IMR-90 (cell line): ENCODE measurements around the gene ANLN. TPM values are rescaled to one million over a fixed set of nuclear protein-coding genes. Genes with fewer than 3 reads are reported as not detected.

Experiments used
- ATAC-seq: fragments of 200-7000 bp; cut with Tn5 transposase; 2 replicates; pipeline ENCODE4 v1.9.1; 2020; ENCODE audit warnings: low read depth, mild to moderate bottlenecking, moderate library complexity
- BruUV-seq: library from RNA; stranded (reverse); fragments of 400-500 nt; replicated peaks from 2 replicates; lab custom pipeline; 2021; lab: Mats Ljungman, UMichigan
- CTCF ChIA-PET: fragments of 300-600 bp; formaldehyde crosslinking; extraction: SDS; loops from one replicate; lab custom pipeline; 2021; ENCODE audit warnings: antibody characterized with exemption; lab: Yijun Ruan, JAX
- POLR2A ChIA-PET: fragments of 300-600 bp; sonication (Branson Sonifier 250); formaldehyde crosslinking; loops from one replicate; lab custom pipeline; 2022; ENCODE audit warnings: antibody characterized with exemption; ENCODE audit not compliant: unreplicated experiment; lab: Charles Lee
- DNase-seq: peaks from one replicate; pipeline ENCODE4 v3.0.0; 2013
- H2AFZ ChIP-seq: replicated peaks from 2 replicates; pipeline ENCODE3; 2013; ENCODE audit warnings: low read length, mild to moderate bottlenecking; ENCODE audit not compliant: poor library complexity
- H2AK5ac ChIP-seq: 2 replicates; pipeline ENCODE4 v1.6.1; 2013; ENCODE audit warnings: low read depth, low read length, inconsistent platforms
- H2AK9ac ChIP-seq: replicated peaks from 2 replicates; pipeline ENCODE3; 2013; ENCODE audit warnings: mild to moderate bottlenecking, low read depth, low read length, moderate library complexity; ENCODE audit not compliant: poor library complexity
- H2BK120ac ChIP-seq: 2 replicates; pipeline ENCODE4 v1.6.1; 2013; ENCODE audit warnings: low read depth, low read length, inconsistent platforms
- H2BK15ac ChIP-seq: 3 replicates; pipeline ENCODE4 v1.6.1; 2013; ENCODE audit warnings: low read depth, low read length, inconsistent platforms
- H2BK20ac ChIP-seq: 2 replicates; pipeline ENCODE4 v1.6.1; 2013; ENCODE audit warnings: low read depth, mild to moderate bottlenecking, inconsistent platforms, low read length, moderate library complexity
- H2BK5ac ChIP-seq: 2 replicates; pipeline ENCODE4 v1.6.1; 2013; ENCODE audit warnings: mild to moderate bottlenecking, low read depth, low read length, inconsistent platforms; ENCODE audit not compliant: poor library complexity, severe bottlenecking
- H3K14ac ChIP-seq: replicated peaks from 2 replicates; pipeline ENCODE4 v1.6.1; 2013; ENCODE audit warnings: low read depth, low read length, inconsistent platforms
- H3K18ac ChIP-seq: 2 replicates; pipeline ENCODE4 v1.6.1; 2013; ENCODE audit warnings: low read depth, low read length, control low read depth
- H3K23ac ChIP-seq: 2 replicates; pipeline ENCODE4 v1.6.1; 2013; ENCODE audit warnings: low read depth, low read length, inconsistent platforms
- H3K27ac ChIP-seq: 2 replicates; pipeline ENCODE4 v1.5.1; 2013; ENCODE audit warnings: mild to moderate bottlenecking, control low read depth, low read length; ENCODE audit not compliant: insufficient read depth
- H3K27me3 ChIP-seq: 2 replicates; pipeline ENCODE4 v1.6.1; 2013; ENCODE audit warnings: low read length; ENCODE audit not compliant: control insufficient read depth, insufficient read depth
- H3K36me3 ChIP-seq: 2 replicates; pipeline ENCODE4 v1.6.1; 2013; ENCODE audit warnings: low read length, mixed read lengths; ENCODE audit not compliant: control insufficient read depth, insufficient read depth
- H3K4ac ChIP-seq: 2 replicates; pipeline ENCODE4 v1.6.1; 2013; ENCODE audit warnings: low read depth, low read length, inconsistent platforms
- H3K4me1 ChIP-seq: 2 replicates; pipeline ENCODE4 v1.6.1; 2013; ENCODE audit warnings: low read length, mixed read lengths; ENCODE audit not compliant: control insufficient read depth, insufficient read depth
- H3K4me2 ChIP-seq: 2 replicates; pipeline ENCODE4 v1.6.1; 2013; ENCODE audit warnings: low read depth, mild to moderate bottlenecking, control low read depth, low read length, moderate library complexity
- H3K4me3 ChIP-seq: 2 replicates; pipeline ENCODE4 v1.5.1; 2013; ENCODE audit warnings: low read depth, mild to moderate bottlenecking, control low read depth, low read length, moderate library complexity; ENCODE audit not compliant: insufficient read depth
- H3K56ac ChIP-seq: 2 replicates; pipeline ENCODE4 v1.6.1; 2013; ENCODE audit warnings: low read length, inconsistent platforms; ENCODE audit not compliant: insufficient read depth; ENCODE audit errors: extremely low read depth
- H3K79me1 ChIP-seq, 2 experiments: 2 replicates each; pipeline ENCODE4 v1.6.1; 2013; ENCODE audit warnings: low read length in 2 of 2, inconsistent platforms in 1 of 2, low read depth in 1 of 2
- H3K9ac ChIP-seq: 2 replicates; pipeline ENCODE4 v1.6.1; 2013; ENCODE audit warnings: low read depth, low read length, control low read depth
- H3K9me1 ChIP-seq: 2 replicates; pipeline ENCODE4 v1.6.1; 2013; ENCODE audit warnings: low read length, inconsistent platforms; ENCODE audit not compliant: insufficient read depth
- H3K9me3 ChIP-seq: 2 replicates; pipeline ENCODE4 v1.6.1; 2013; ENCODE audit warnings: low read length; ENCODE audit not compliant: control insufficient read depth, insufficient read depth
- H4K20me1 ChIP-seq: 2 replicates; pipeline ENCODE4 v1.6.1; 2013; ENCODE audit warnings: low read length, inconsistent platforms; ENCODE audit not compliant: insufficient read depth
- H4K5ac ChIP-seq: 2 replicates; pipeline ENCODE4 v1.6.1; 2013; ENCODE audit warnings: mild to moderate bottlenecking, low read depth, low read length, control low read depth
- H4K8ac ChIP-seq, 2 experiments: 2 replicates each; pipeline ENCODE4 v1.6.1; 2013; ENCODE audit warnings: low read depth in 2 of 2, low read length in 2 of 2, control low read depth in 1 of 2, inconsistent platforms in 1 of 2
- H4K91ac ChIP-seq: 2 replicates; pipeline ENCODE4 v1.6.1; 2013; ENCODE audit warnings: low read depth, low read length, inconsistent platforms; ENCODE audit not compliant: insufficient read depth
- BHLHE40 ChIP-seq: fragments of 150-350 bp; IDR thresholded peaks from 2 replicates; pipeline ENCODE4 v1.6.1; 2016; ENCODE audit warnings: mild to moderate bottlenecking, low read depth, low read length
- CEBPB ChIP-seq: IDR thresholded peaks from 2 replicates; pipeline ENCODE4 v1.6.1; 2012; ENCODE audit warnings: low read depth, low read length, improper control_type of control experiment
- CHD1 ChIP-seq: IDR thresholded peaks from 2 replicates; pipeline ENCODE4 v1.6.1; 2012; ENCODE audit warnings: low read depth, low read length, improper control_type of control experiment
- FOS ChIP-seq: fragments of 150-350 bp; IDR thresholded peaks from 2 replicates; pipeline ENCODE4 v1.6.1; 2016; ENCODE audit warnings: low read depth, low read length
- MAFK ChIP-seq: IDR thresholded peaks from 2 replicates; pipeline ENCODE4 v1.6.1; 2012; ENCODE audit warnings: low read depth, low read length, improper control_type of control experiment
- MAZ ChIP-seq: IDR thresholded peaks from 2 replicates; pipeline ENCODE4 v1.6.1; 2012; ENCODE audit warnings: low read depth, mild to moderate bottlenecking, low read length, improper control_type of control experiment, moderate library complexity, borderline replicate concordance
- MXI1 ChIP-seq: IDR thresholded peaks from 2 replicates; pipeline ENCODE4 v1.6.1; 2012; ENCODE audit warnings: low read depth, mild to moderate bottlenecking, low read length, moderate library complexity, borderline replicate concordance
- NFE2L2 ChIP-seq: fragments of 150-350 bp; IDR thresholded peaks from 2 replicates; pipeline ENCODE4 v1.6.1; 2016; ENCODE audit warnings: low read depth, mild to moderate bottlenecking, low read length
- POLR2A ChIP-seq: IDR thresholded peaks from 2 replicates; pipeline ENCODE4 v1.6.1; 2012; ENCODE audit warnings: mild to moderate bottlenecking, low read depth, low read length
- RAD21 ChIP-seq: IDR thresholded peaks from 2 replicates; pipeline ENCODE4 v1.6.1; 2012; ENCODE audit warnings: low read length, improper control_type of control experiment
- RCOR1 ChIP-seq: IDR thresholded peaks from 2 replicates; pipeline ENCODE4 v1.6.1; 2012; ENCODE audit warnings: mild to moderate bottlenecking, low read length, improper control_type of control experiment; ENCODE audit not compliant: insufficient replicate concordance
- RFX5 ChIP-seq: IDR thresholded peaks from 2 replicates; pipeline ENCODE4 v1.8.0; 2012; ENCODE audit warnings: low read depth, mild to moderate bottlenecking, low read length, moderate library complexity
- WGBS, 2 experiments: methylation state at CpG; one replicate each; pipeline versions ENCODE4 v1.1.5 to v1.1.7; 2013; ENCODE audit warnings: missing lambda C conversion rate in 2 of 2; ENCODE audit not compliant: insufficient read length in 1 of 2; ENCODE audit errors: extremely low coverage in 2 of 2; 5-methylcytosine and 5-hydroxymethylcytosine counted together
- dilution Hi-C: fragments of 300-500 bp; cut with HindIII; formaldehyde crosslinking; loops from one replicate; pipeline ENCODE4 v1.14.3; 2018; ENCODE audit warnings: low sequenced_read_pairs; ENCODE audit not compliant: unreplicated experiment
- in situ Hi-C: fragments of 300-500 bp; cut with MboI; formaldehyde crosslinking; loops from 3 replicates; pipeline ENCODE4 v1.14.3; 2019; ENCODE audit warnings: low sequenced_read_pairs, inconsistent platforms, mixed read lengths
- intact Hi-C: fragments of 100-400 bp; cut with micrococcal nuclease; formaldehyde crosslinking; loops from 2 replicates; pipeline ENCODE4 v1.10.0; 2022
- polyA plus RNA-seq, 3 experiments: library from polyadenylated mRNA; depleted of rRNA; stranded (reverse); fragments of >200 nt; gene quantifications; 2 replicates each; pipeline ENCODE4 v1.2.3, GENCODE V29; 2012; ENCODE audit warnings: low replicate concordance in 1 of 3
- total RNA-seq: library from RNA; depleted of rRNA; stranded (reverse); fragments of >200 nt; gene quantifications from 2 replicates; pipeline ENCODE4 v1.2.3, GENCODE V29; 2012
- TF ChIP-seq, protein P1 (sequence below): conservative IDR thresholded peaks from 2 replicates; pipeline ENCODE4 v1.5.1; 2012; ENCODE audit warnings: mild to moderate bottlenecking, low read depth, low read length, improper control_type of control experiment
- TF ChIP-seq, protein P2 (sequence below): fragments of 150-350 bp; IDR thresholded peaks from 2 replicates; pipeline ENCODE4 v1.6.1; 2017; ENCODE audit warnings: mild to moderate bottlenecking, antibody characterized with exemption, low read length, low read depth

Gene ANLN
- total and polyA plus RNA-seq, 2 of the 4 experiments (the other 2 are of a cell fraction): 60.5 to 276 TPM

DNA sequence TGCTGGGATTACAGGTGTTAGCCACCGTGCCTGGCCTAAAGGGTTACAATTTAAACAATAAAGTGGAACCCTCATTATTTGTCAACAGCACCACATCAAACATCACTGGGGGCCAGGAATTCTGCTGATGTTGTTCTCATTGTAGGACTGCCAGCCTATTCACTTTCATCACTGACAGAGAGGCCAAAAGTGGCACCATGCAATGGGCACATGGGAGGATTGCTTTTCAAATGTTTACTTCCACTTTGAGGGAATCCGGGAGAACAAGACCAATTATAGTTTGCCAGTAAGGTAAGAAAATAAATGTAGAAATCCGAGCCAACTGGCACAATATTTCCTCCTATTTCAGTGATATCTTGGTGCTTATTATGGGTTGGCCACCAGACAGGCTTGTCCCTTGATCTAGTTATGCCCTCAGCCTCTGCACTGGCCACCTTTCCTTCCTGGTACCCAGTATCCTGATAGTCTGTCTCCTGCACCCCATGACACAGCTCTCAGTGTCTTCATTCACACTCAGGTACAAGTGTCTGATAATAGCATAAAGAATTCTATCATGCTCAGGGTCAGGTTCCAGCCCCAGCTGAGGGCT, 82.6 kb downstream of the ANLN start:
- no peak overlapping the region for H3K27ac ChIP-seq
- no peak overlapping the region for H3K56ac ChIP-seq
- H4K20me1 ChIP-seq: no peaks in the 10 kb centered on the region
- H3K23ac ChIP-seq: no peak overlapping the region
- WGBS, 2 experiments: 80% methylated on average over 1 of the region's 3 CpGs; no CpG with 5 or more reads in 1 of the 2 experiments
- no peak overlapping the region for H3K14ac ChIP-seq
- no peak for TF ChIP-seq RFX5
- TF ChIP-seq, protein P1, sequence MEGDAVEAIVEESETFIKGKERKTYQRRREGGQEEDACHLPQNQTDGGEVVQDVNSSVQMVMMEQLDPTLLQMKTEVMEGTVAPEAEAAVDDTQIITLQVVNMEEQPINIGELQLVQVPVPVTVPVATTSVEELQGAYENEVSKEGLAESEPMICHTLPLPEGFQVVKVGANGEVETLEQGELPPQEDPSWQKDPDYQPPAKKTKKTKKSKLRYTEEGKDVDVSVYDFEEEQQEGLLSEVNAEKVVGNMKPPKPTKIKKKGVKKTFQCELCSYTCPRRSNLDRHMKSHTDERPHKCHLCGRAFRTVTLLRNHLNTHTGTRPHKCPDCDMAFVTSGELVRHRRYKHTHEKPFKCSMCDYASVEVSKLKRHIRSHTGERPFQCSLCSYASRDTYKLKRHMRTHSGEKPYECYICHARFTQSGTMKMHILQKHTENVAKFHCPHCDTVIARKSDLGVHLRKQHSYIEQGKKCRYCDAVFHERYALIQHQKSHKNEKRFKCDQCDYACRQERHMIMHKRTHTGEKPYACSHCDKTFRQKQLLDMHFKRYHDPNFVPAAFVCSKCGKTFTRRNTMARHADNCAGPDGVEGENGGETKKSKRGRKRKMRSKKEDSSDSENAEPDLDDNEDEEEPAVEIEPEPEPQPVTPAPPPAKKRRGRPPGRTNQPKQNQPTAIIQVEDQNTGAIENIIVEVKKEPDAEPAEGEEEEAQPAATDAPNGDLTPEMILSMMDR: no peak
- TF ChIP-seq CHD1: no peak
- no peak for TF ChIP-seq RAD21
- TF ChIP-seq MXI1: no peak
- TF ChIP-seq RCOR1: no peak
- TF ChIP-seq BHLHE40: no peak
- TF ChIP-seq MAZ: no peak
- TF ChIP-seq FOS: no peak
- TF ChIP-seq, protein P2, sequence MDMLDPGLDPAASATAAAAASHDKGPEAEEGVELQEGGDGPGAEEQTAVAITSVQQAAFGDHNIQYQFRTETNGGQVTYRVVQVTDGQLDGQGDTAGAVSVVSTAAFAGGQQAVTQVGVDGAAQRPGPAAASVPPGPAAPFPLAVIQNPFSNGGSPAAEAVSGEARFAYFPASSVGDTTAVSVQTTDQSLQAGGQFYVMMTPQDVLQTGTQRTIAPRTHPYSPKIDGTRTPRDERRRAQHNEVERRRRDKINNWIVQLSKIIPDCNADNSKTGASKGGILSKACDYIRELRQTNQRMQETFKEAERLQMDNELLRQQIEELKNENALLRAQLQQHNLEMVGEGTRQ: no peak
- TF ChIP-seq POLR2A: no peak
- TF ChIP-seq MAFK: no peak
- no peak for TF ChIP-seq CEBPB
- TF ChIP-seq NFE2L2: no peak
- H3K79me1 ChIP-seq: no peaks in the 10 kb centered on the region
- no peak overlapping the region for H4K91ac ChIP-seq
- H3K36me3 ChIP-seq: no peaks in the 10 kb centered on the region
- dilution Hi-C loops (no loop called here), in situ Hi-C loops (no loop called here), intact Hi-C loops (loop anchor here (5.0 kb wide), 1 partner anchor 730 kb away; no protein-coding TSS in a partner anchor)
- no peak overlapping the region for H3K4me2 ChIP-seq
- DNase-seq: no peak
- no peak overlapping the region for H4K5ac ChIP-seq
- no peak overlapping the region for H3K4me3 ChIP-seq
- no peak overlapping the region for H2AFZ ChIP-seq
- no peak overlapping the region for H4K8ac ChIP-seq
- H2AK5ac ChIP-seq: no peak overlapping the region
- H2BK20ac ChIP-seq: no peak overlapping the region
- ChIA-PET POLR2A (no interaction called here), CTCF (interaction anchor here (0.9 kb wide), 1 partner anchor 10 kb away, joined by 4 read pairs; no protein-coding TSS in a partner anchor)
- H3K27me3 ChIP-seq: peaks cover 4% of the 10 kb centered on the region; the same call in 1 of the 2 replicates
- no TSS peak for BruUV-seq
- ATAC-seq: no peak
- no peak overlapping the region for H3K4ac ChIP-seq
- no peaks in the 10 kb centered on the region for H3K9me3 ChIP-seq
- H2BK5ac ChIP-seq: no peak overlapping the region
- no peak overlapping the region for H2AK9ac ChIP-seq
- no peaks in the 10 kb centered on the region for H3K4me1 ChIP-seq
- no peak overlapping the region for H3K18ac ChIP-seq
- no peak overlapping the region for H2BK120ac ChIP-seq
- peaks cover 3% of the 10 kb centered on the region; the same call in 1 of the 2 replicates for H3K9me1 ChIP-seq
- H2BK15ac ChIP-seq: no peak overlapping the region
- H3K9ac ChIP-seq: no peak overlapping the region
